NCI-H2029 treated with DMSO at 0.1 percent for 48 hours (cell line): ENCODE results near the gene EID1.
"Not testable (repeated sequence)": the region's sequence is repeated elsewhere in the genome, so short reads cannot be mapped to it uniquely, and the experiment has no call there.

Experiments
- DNase-seq: peaks from one replicate; lab custom pipeline; 2025; lab: John Stamatoyannopoulos, UW

Gene EID1

GRCh38 chr15:48910554-48910953 is 32.6 kb downstream of the EID1 start:
- DNase-seq: not testable (repeated sequence)

- no peak for DNase-seq
These were observed 35.2 kb downstream of the EID1 start for GRCh38 chr15:48913141-48913540.

GRCh38 chr15:48914717-48915116 is 36.8 kb downstream of the EID1 start:
- DNase-seq: no peak

GRCh38 chr15:48915861-48916260 is 37.9 kb downstream of the EID1 start:
- DNase-seq: no peak

- DNase-seq: no peak
These were observed 38.8 kb downstream of the EID1 start for GRCh38 chr15:48916721-48917120.

GRCh38 chr15:48922046-48922445 is 44.1 kb downstream of the EID1 start:
- no peak for DNase-seq

- DNase-seq: no peak
These were observed 46.8 kb downstream of the EID1 start for GRCh38 chr15:48924528-48925393.

- DNase-seq: no peak
These were observed 47.8 kb downstream of the EID1 start for GRCh38 chr15:48925714-48926223.

GRCh38 chr15:48928877-48929538 is 51.1 kb downstream of the EID1 start:
- no peak for DNase-seq

- DNase-seq: no peak
These were observed 51.7 kb downstream of the EID1 start for GRCh38 chr15:48929661-48930060.
